Loucy (cell line): Measurements from ENCODE around the gene MCOLN1.

Experiments used
- H2AFZ ChIP-seq: fragments of 200-600 bp; sonication (generic); 2 replicates; pipeline ENCODE4 v1.6.0; 2016; ENCODE audit warnings: antibody characterized with exemption, mild to moderate bottlenecking, low read length, moderate library complexity
- H3F3A ChIP-seq: fragments of 200-600 bp; 2 replicates; pipeline ENCODE4 v1.6.0; 2016; ENCODE audit warnings: antibody characterized with exemption, low read depth, mild to moderate bottlenecking
- H3K27me3 ChIP-seq: fragments of 200-600 bp; sonication (generic); 2 replicates; pipeline ENCODE4 v1.6.1; 2014; ENCODE audit warnings: low read length, mild to moderate bottlenecking; ENCODE audit not compliant: insufficient read depth, poor library complexity, severe bottlenecking
- H3K36me3 ChIP-seq: fragments of 200-600 bp; sonication (generic); 2 replicates; pipeline ENCODE4 v1.6.1; 2016; ENCODE audit warnings: low read length; ENCODE audit not compliant: insufficient read depth
- H3K4me1 ChIP-seq: fragments of 200-600 bp; sonication (generic); 2 replicates; pipeline ENCODE4 v1.5.1; 2014; ENCODE audit warnings: low read length, mild to moderate bottlenecking; ENCODE audit not compliant: insufficient read depth, poor library complexity, severe bottlenecking
- H3K4me2 ChIP-seq: fragments of 200-600 bp; sonication (generic); 2 replicates; pipeline ENCODE4 v1.6.0; 2014; ENCODE audit warnings: antibody characterized with exemption, low read length, low read depth, mild to moderate bottlenecking; ENCODE audit not compliant: poor library complexity, severe bottlenecking
- H3K4me3 ChIP-seq: fragments of 200-600 bp; sonication (generic); 2 replicates; pipeline ENCODE4 v1.5.1; 2014; ENCODE audit warnings: low read length, mild to moderate bottlenecking, mixed read lengths; ENCODE audit not compliant: poor library complexity, severe bottlenecking
- H3K79me2 ChIP-seq: fragments of 200-600 bp; sonication (generic); 2 replicates; pipeline ENCODE4 v1.6.1; 2014; ENCODE audit warnings: low read length; ENCODE audit not compliant: insufficient read depth
- H3K9ac ChIP-seq: fragments of 200-600 bp; sonication (generic); 2 replicates; pipeline ENCODE4 v1.6.0; 2014; ENCODE audit warnings: mild to moderate bottlenecking, low read depth, low read length, moderate library complexity; ENCODE audit not compliant: poor library complexity, severe bottlenecking
- H3K9me2 ChIP-seq: fragments of 200-600 bp; sonication (generic); replicated peaks from 2 replicates; pipeline ENCODE4 v1.6.1; 2016; ENCODE audit warnings: low read depth, low read length, mixed read lengths
- H3K9me3 ChIP-seq: fragments of 200-600 bp; sonication (generic); 2 replicates; pipeline ENCODE4 v1.6.1; 2014; ENCODE audit warnings: mild to moderate bottlenecking, antibody characterized with exemption, low read length, low read depth; ENCODE audit not compliant: insufficient read depth
- H4K20me1 ChIP-seq: fragments of 200-600 bp; sonication (generic); 2 replicates; pipeline ENCODE4 v1.6.0; 2014; ENCODE audit warnings: antibody characterized with exemption, low read length, mild to moderate bottlenecking; ENCODE audit not compliant: insufficient read depth, poor library complexity, severe bottlenecking
- CTCF ChIP-seq: fragments of 200-600 bp; sonication (generic); conservative IDR thresholded peaks from 2 replicates; pipeline ENCODE4 v1.5.1; 2014; ENCODE audit warnings: mild to moderate bottlenecking, antibody characterized with exemption, low read length
- EZH2phosphoT487 ChIP-seq: fragments of 200-600 bp; IDR thresholded peaks from 2 replicates; pipeline ENCODE4 v1.6.1; 2018; ENCODE audit warnings: antibody characterized with exemption, mild to moderate bottlenecking, moderate library complexity, borderline replicate concordance

The MCOLN1 gene

DNA sequence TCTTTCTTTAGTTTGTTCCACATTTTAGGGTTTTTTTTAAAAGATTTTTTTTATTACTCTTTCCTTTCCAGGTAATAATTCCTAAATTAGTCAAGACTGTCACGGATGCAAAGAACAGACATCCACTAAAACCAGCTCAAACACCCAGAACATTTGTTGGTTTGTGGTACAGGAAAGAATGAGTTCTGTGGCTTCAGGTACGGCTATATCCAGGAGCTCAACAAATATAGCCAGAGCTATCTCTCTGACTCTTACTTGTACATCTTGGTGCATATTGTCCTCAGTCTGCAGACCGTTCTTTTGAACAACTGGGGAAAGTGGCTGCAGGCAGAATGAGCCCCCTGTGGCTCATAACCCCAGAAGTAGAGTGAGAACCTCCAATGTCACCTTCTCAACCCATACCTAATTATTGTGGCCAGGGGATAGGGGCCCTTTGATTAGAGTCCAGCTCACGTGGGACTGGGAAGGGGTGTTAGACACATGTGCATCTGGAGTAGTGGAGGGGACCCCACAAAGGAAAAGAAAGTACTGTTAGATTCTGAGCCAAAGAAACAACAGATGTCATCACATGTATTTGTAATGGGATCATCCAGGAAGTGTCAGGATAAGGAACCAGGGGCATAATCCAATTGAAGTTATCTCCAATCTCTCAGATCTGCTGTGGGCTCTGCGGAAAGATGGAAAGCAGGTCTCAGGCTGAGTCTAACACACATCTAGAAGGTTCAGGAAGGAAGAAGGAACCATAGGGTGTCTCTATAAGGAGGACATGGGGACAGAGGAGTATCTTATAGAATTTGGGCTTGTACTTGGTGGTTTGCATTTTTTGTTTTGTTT, 8.4 kb upstream of the MCOLN1 start:
- Histone ChIP-seq H3K4me2 (no peak overlapping the region), H3K4me3 (no peak overlapping the region), H3K9me3 (no peaks in the 10 kb centered on the region), H3K9ac (no peak overlapping the region), H3K4me1 (peaks cover 15% of the 10 kb centered on the region), H2AFZ (no peak overlapping the region), H4K20me1 (no peaks in the 10 kb centered on the region), H3K27me3 (no peaks in the 10 kb centered on the region), H3F3A (no peaks in the 10 kb centered on the region), H3K79me2 (peaks cover 6% of the 10 kb centered on the region), H3K36me3 (no peaks in the 10 kb centered on the region), H3K9me2 (no peaks in the 10 kb centered on the region)
- TF ChIP-seq EZH2phosphoT487 (no peak), CTCF (no peak)

- H3K36me3 ChIP-seq, result no peaks in the 10 kb centered on the region
- H3K4me3 ChIP-seq, result peak overlapping the region; percentile 73
- peak overlapping the region; percentile 83 for H3K9ac ChIP-seq
- H4K20me1 ChIP-seq, result no peaks in the 10 kb centered on the region
- no peaks in the 10 kb centered on the region for H3F3A ChIP-seq
- H3K9me2 ChIP-seq, result no peaks in the 10 kb centered on the region
- H2AFZ ChIP-seq, result peak overlapping the region; percentile 97
- peaks cover 6% of the 10 kb centered on the region for H3K79me2 ChIP-seq
- peak overlapping the region; percentile 69 for H3K4me2 ChIP-seq
- H3K4me1 ChIP-seq, result peaks cover 15% of the 10 kb centered on the region
- H3K9me3 ChIP-seq, result no peaks in the 10 kb centered on the region
- H3K27me3 ChIP-seq, result no peaks in the 10 kb centered on the region
- TF ChIP-seq CTCF (no peak), EZH2phosphoT487 (no peak)
Observed at GRCh38 chr19:7515110-7515644, 7.2 kb upstream of the MCOLN1 start.

- no peaks in the 10 kb centered on the region for H3K36me3 ChIP-seq
- TF ChIP-seq EZH2phosphoT487 (no peak), CTCF (no peak)
- H3K4me1 ChIP-seq, result peaks cover 15% of the 10 kb centered on the region
- no peaks in the 10 kb centered on the region for H3K9me2 ChIP-seq
- no peaks in the 10 kb centered on the region for H3K9me3 ChIP-seq
- peak within 1 kb of the TSS; percentile 93 for H3K4me3 ChIP-seq
- H2AFZ ChIP-seq, result peak within 1 kb of the TSS; percentile 97
- H3K9ac ChIP-seq, result peak within 1 kb of the TSS; percentile 86
- no peaks in the 10 kb centered on the region for H3F3A ChIP-seq
- peak within 1 kb of the TSS; percentile 99 for H3K4me2 ChIP-seq
- H3K27me3 ChIP-seq, result no peaks in the 10 kb centered on the region
- peaks cover 6% of the 10 kb centered on the region for H3K79me2 ChIP-seq
- no peaks in the 10 kb centered on the region for H4K20me1 ChIP-seq
Observed at GRCh38 chr19:7515645-7516151, 6.7 kb upstream of the MCOLN1 start, which contains the start of gene ZNF358. TSS of gene ZNF358 (plus strand) at chr19:7516103. CDS start at chr19:7519243, 3,140 bp downstream.
